Cardiac fibroblast (primary cell): ENCODE results near the gene CNGB1.

Source experiments
- DNase-seq, 2 donors: peaks; one replicate each; pipeline versions ENCODE4 v3.0.0 to v3.0.0-alpha.2; 2010; ENCODE audit warnings: low read depth in 2 of 2
- H3K4me3 ChIP-seq, 2 donors: replicated peaks in 1 of 2; 1 replicate in 1 of 2; 2 replicates in 1 of 2; pipeline ENCODE4 v1.5.1; 2011; ENCODE audit warnings: low read depth in 2 of 2, low read length in 2 of 2, mild to moderate bottlenecking in 2 of 2, moderate library complexity in 1 of 2
- TF ChIP-seq, protein P1 (sequence below): IDR thresholded peaks from one replicate; pipeline ENCODE4 v1.5.1; 2011; ENCODE audit warnings: low read depth, mild to moderate bottlenecking, low read length, inconsistent platforms

Gene CNGB1

DNA sequence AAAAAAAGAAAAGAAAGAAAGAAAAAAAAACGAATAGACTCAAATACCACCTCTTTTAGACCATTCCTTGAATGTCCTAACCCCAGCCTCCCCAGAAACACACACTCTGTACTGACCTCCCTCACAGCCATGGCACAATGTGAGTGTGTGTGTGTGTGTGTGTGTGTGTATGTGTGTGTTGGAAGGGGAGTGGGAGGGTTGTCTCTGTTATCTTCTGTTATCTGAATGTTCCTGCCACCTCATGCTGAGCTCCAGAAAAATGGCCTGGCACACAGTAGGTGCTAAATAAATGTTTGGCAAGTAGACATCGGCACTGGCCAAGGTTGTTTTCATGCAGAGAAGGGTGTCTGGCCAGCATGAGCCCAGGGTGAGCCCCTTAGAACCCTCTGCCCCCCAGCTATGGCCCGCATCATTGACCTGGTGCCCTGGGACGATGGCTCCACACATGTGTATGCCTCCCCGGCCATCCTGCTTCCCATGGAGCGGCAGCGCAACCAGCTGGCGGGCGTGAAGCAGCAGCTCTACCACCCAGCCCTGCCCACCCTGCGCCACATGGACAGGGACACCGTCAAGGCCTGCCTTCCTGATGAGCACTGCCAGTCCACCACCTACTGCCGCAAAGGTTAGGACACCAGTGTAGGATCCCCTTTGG is 6.6 kb upstream of the CNGB1 start:
- no peak overlapping the region for H3K4me3 ChIP-seq
- DNase-seq, result no peak
- TF ChIP-seq, protein P1, sequence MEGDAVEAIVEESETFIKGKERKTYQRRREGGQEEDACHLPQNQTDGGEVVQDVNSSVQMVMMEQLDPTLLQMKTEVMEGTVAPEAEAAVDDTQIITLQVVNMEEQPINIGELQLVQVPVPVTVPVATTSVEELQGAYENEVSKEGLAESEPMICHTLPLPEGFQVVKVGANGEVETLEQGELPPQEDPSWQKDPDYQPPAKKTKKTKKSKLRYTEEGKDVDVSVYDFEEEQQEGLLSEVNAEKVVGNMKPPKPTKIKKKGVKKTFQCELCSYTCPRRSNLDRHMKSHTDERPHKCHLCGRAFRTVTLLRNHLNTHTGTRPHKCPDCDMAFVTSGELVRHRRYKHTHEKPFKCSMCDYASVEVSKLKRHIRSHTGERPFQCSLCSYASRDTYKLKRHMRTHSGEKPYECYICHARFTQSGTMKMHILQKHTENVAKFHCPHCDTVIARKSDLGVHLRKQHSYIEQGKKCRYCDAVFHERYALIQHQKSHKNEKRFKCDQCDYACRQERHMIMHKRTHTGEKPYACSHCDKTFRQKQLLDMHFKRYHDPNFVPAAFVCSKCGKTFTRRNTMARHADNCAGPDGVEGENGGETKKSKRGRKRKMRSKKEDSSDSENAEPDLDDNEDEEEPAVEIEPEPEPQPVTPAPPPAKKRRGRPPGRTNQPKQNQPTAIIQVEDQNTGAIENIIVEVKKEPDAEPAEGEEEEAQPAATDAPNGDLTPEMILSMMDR, result no peak

DNA sequence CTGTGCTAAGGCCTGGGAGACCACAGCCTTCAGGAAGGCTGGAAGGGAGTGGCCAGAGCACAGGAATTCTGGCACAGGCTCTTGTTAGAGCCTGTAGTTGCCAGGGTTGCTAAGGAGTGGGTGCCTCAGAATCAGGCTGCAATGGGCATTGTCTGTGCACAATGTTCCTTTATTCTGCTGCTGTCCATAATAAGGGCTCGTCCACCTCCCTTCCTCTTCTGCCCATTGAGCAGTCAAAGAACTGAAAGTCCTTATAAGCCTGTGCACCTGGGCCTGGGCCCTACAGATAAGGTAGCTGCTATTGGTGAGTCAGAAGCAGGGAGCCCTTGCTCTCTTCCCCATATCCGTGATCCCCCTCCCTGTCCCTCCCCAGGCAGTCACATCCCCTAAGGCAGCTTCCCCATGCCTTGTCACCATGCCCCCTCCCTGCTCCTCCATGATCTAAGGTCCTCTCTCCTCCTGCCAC is 5.4 kb upstream of the CNGB1 start:
- DNase-seq, result peak in 1 of 2 donors; percentile 66
- TF ChIP-seq, protein P1, result no peak
- no peak overlapping the region for H3K4me3 ChIP-seq

DNA sequence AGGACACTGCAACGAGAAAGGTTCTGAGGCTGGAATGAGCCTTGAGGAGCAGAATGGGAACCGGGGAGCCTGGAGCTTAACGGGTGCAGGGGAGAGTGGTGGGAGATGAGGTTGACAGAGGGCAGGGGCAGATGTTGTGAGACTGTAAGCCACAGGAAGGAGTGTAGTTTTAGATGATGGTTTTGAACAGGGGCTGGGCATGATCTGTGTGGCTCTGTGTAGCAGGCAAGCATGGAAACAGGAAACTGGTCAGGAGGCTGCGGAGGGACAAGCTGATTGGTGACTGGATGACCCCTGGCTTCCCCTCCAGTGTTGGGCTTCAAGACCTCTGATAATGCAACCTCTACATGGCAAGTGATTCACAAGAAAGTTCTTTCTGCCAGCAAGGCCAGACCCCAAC is 1.4 kb upstream of the CNGB1 start:
- TF ChIP-seq, protein P1, result no peak
- no peak for DNase-seq

DNA sequence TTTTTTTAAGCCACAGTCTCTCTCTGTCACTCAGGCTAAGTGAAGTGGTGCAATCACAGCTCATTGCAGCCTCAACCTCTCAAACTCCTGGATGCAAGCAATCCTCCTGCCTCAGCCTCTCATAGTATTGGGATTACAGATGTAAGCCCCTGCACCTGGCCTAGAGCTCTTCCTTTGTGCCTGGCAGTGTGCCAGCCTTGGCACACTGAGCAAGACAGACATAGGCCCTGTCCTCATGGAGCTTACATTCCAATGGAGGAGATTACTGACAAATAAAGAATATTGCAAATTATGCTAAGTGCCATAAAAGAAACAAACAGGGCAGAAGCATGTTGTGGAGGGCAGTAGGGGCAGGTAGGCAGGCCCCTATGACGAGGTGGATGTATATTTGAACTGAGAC is 920 bp upstream of the CNGB1 start:
- no peak overlapping the region for H3K4me3 ChIP-seq
- TF ChIP-seq, protein P1, result no peak
- DNase-seq, result no peak

More for the DNA sequence above, 1.4 kb upstream of the CNGB1 start:
- H3K4me3 ChIP-seq, result no peak overlapping the region

DNA sequence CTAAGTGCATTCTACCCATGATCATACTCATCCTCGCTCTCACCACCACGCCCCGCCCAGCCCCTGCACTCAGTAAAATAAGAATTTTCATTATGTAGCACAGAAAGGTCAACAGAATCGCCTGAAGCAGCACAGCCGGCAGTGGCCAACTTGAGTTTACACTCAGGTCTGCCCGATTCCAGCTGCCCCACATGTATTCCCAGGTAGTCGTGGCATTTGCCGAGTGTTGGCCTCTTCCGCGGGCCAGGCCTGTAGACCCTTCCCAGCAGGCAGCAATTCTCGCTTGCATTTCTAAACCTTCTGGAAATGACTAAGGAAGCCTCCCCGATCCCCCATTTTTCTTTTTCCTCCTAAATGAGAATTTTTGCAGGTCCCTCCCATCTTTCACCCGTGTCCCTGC is 609 bp downstream of the CNGB1 start:
- DNase-seq, result no peak
- TF ChIP-seq, protein P1, result no peak
- no peak overlapping the region for H3K4me3 ChIP-seq

DNA sequence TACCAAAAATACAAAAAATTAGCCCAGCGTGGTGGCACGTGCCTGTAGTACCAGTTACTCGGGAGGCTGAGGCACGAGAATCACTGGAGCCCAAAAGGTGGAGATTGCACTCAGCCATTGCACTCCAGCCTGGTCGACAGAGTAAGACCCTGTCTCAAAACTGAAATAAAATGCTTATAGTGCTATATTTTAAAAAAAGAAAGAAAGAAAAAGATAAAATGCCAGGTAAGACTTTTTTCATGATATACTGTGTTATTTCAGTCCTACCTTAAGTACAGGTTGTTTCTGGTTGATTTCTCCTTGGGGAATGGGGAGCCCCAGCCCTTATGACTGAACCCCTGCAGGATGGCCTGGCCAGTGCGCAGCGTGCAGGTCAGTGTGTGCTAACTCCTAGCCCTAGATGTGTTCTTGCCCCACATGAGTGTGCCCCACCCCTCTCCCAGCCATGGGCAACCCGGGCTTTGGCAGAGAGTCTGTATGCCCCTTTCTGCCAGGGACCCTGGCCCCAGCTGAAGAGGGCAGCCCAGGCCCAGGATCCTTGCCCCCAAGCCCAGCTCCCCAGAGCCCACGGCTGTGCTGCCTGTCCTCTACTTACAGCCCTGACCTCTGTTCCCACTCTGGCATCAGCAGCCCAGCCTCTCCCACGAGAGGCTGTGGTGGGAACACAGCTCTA is 1.3 kb downstream of the CNGB1 start:
- H3K4me3 ChIP-seq, result no peak overlapping the region
- TF ChIP-seq, protein P1, result no peak
- no peak for DNase-seq
